NB4 (cell line): Measurements from ENCODE around the gene ZNF248.
A peak's percentile ranks its signal among the peaks of the same experiment; 100 is the strongest.

Experiments
- DNase-seq: peaks from one replicate; pipeline ENCODE4 v3.0.0; 2010; ENCODE audit warnings: low read depth
- H3K4me3 ChIP-seq: one replicate; pipeline ENCODE4 v1.5.1; 2011; ENCODE audit warnings: mild to moderate bottlenecking, low read depth, low read length, moderate library complexity
- CTCF ChIP-seq: IDR thresholded peaks from one replicate; pipeline ENCODE4 v1.5.1; 2012; ENCODE audit warnings: low read depth, low read length
- MAX ChIP-seq: IDR thresholded peaks from 2 replicates; pipeline ENCODE4 v1.6.1; 2011; ENCODE audit warnings: low read depth, low read length
- MYC ChIP-seq: IDR thresholded peaks from 2 replicates; pipeline ENCODE4 v1.6.1; 2011; ENCODE audit warnings: low read depth, low read length
- POLR2A ChIP-seq: IDR thresholded peaks from 2 replicates; pipeline ENCODE4 v1.6.1; 2011; ENCODE audit warnings: mild to moderate bottlenecking; ENCODE audit not compliant: insufficient read length; ENCODE audit errors: extremely low read depth

Gene ZNF248

GRCh38 chr10:37831495-37832333 is 25.7 kb downstream of the ZNF248 start:
- TF ChIP-seq MAX = no peak
- no peak for DNase-seq
- H3K4me3 ChIP-seq = no peak overlapping the region

GRCh38 chr10:37826806-37827205 is 30.6 kb downstream of the ZNF248 start:
- no peak for DNase-seq
- TF ChIP-seq POLR2A = no peak
- TF ChIP-seq MYC = no peak
- no peak for TF ChIP-seq MAX
- no peak for TF ChIP-seq CTCF
- H3K4me3 ChIP-seq = no peak overlapping the region

- no peak for TF ChIP-seq MAX
- no peak for TF ChIP-seq MYC
- no peak for TF ChIP-seq POLR2A
- TF ChIP-seq CTCF = no peak
- no peak for DNase-seq
- no peak overlapping the region for H3K4me3 ChIP-seq
Measured at GRCh38 chr10:37821237-37821636, 36.2 kb downstream of the ZNF248 start.

GRCh38 chr10:37819797-37820196 is 37.6 kb downstream of the ZNF248 start:
- no peak for DNase-seq
- no peak for TF ChIP-seq POLR2A
- no peak for TF ChIP-seq MAX
- no peak for TF ChIP-seq MYC
- no peak for TF ChIP-seq CTCF
- H3K4me3 ChIP-seq = no peak overlapping the region

- H3K4me3 ChIP-seq = no peak overlapping the region
- no peak for TF ChIP-seq MAX
- no peak for TF ChIP-seq MYC
- TF ChIP-seq CTCF = no peak
- no peak for TF ChIP-seq POLR2A
- no peak for DNase-seq
Measured at GRCh38 chr10:37816290-37816689, 41.1 kb downstream of the ZNF248 start.

- no peak for TF ChIP-seq MYC
- TF ChIP-seq MAX = no peak
- no peak overlapping the region for H3K4me3 ChIP-seq
- DNase-seq = no peak
Measured at GRCh38 chr10:37813763-37814162, 43.6 kb downstream of the ZNF248 start.

- TF ChIP-seq CTCF = no peak
- no peak for TF ChIP-seq MYC
- TF ChIP-seq MAX = no peak
- no peak for TF ChIP-seq POLR2A
- no peak overlapping the region for H3K4me3 ChIP-seq
Measured at GRCh38 chr10:37812290-37812689, 45.1 kb downstream of the ZNF248 start.

More at GRCh38 chr10:37812290-37812689, 45.1 kb downstream of the ZNF248 start:
- DNase-seq = peak; percentile 49
